Measurements from ENCODE around the gene RGS10. TPM values are rescaled to one million over a fixed set of nuclear protein-coding genes. Genes with fewer than 3 reads are reported as not detected.
"Not testable (repeated sequence)": the region's sequence is repeated elsewhere in the genome, so short reads cannot be mapped to it uniquely, and the experiment has no call there.

Gene RGS10
- total RNA-seq, 1 donor: 35.4 TPM

DNA sequence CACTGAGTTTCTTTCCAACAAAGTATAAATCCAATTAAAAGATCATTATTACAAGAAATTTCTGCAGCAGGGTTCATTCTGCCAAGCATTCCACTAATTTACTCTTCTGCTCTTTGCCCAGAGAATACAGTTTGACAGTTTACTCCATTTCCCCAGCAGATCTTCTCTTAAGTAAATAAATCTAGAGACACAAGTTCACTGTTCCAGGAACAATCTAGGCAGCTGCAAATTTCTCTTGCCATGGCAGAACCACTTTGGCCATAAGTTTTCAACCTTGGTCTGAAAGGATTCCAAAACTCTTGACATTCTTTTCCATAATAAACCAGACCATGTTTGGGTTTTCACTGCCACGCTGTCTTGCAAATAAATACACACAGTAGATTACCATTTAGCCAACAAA lies 11.5 kb downstream of the RGS10 start:
- no peak overlapping the region for H3K4me3 ChIP-seq (ENCODE audit: low read depth, low read length)
- no peak for TF ChIP-seq CTCF (IDR thresholded peaks at IDR 0.05; ENCODE audit: insufficient read depth, low read depth, low read length)
- peak; percentile 54 for DNase-seq (ENCODE audit: low read depth)

DNA sequence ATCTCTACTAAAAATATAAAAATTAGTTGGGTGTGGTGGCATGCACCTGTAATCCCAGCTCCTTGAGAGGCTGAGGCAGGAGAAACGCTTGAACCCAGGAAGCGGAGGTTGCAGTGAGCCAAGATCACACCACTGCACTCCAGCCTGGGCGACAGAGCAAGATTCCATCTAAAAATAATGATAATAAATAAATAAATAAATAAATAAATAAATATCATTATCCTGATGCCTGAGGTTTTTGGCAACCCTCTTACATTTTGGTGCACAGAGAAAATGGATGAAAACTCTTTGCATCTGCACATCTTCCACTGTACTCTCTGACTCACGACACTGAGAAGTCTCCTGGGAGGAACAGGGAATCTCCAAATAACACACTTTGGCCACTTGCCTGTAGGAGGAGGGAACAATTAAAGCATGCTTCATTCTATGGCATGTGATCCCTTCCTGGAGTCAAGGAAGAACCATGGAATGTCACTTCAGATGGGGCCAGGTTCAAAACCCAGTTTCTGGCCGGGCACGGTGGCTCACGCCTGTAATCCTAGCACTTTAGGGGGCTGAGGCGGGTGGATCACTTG lies 13.8 kb downstream of the RGS10 start:
- H3K4me3 ChIP-seq (ENCODE audit: low read depth, low read length): not testable (repeated sequence)
- DNase-seq (ENCODE audit: low read depth): peak; percentile 71

DNA sequence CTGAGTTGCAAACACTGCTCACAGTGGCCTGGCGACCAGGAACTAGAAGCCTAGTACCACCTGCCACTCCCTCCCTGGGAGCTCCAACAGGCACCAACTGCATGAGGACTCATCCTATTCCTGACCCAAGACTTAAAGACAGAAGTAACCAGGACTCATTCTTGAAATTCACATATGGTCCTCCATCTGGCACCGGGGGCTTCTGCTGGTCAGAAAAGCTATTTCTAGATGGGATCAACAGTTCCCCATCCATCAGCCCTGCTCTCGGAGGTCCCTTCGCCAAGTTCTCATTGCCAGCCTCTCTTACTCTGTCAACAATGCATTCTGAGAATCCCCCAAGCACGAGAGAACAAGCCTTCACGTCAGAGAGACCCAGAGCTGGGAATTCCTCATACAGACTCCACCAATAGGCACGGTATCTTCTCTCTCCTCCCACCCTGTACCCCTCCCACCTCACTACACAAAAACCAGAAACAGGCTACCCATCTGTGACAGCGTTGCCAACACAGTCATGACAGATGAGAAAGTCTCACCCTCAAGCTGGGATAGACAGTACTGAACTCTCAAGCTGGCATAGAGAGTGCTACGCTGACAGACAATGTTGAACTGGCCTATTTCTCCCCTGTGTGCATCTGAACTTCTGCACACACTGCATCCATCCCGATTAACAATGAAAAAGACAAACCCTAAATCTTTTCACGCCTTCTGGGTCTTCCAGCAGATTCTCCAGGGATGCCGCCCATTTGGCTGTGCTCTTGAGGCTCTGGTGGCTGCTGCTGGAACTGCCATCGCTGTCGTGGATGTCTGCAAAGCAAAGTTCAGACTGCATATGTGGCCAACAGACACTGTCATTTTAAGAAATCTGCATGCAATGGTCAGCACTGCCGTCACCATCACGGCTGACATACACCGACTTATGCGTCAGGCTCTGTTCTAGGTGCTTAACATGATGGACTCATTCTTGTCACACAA lies 15.6 kb downstream of the RGS10 start:
- DNase-seq (ENCODE audit: low read depth): no peak
- H3K4me3 ChIP-seq (ENCODE audit: low read depth, low read length): no peak overlapping the region
- peak; percentile 12 for TF ChIP-seq CTCF (IDR thresholded peaks at IDR 0.05; ENCODE audit: insufficient read depth, low read depth, low read length)

DNA sequence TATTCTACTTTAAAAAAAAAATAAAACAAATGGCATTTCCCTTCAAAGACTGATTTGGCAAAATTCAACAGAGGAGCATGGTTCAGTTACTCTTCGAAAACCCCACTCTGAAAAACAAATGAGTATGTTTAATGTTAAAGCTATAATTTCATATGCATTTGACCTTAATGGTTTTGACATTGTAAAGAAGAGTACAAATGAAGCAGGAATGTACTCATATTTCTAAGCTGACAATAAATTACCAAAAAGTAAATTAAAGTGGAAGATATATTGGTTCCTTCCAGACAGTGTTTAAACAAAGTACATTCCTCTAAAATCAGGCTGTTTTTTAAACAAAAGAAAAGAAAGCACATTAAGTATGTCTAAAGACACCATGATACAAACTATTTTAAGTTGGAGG lies 16.4 kb downstream of the RGS10 start:
- TF ChIP-seq CTCF (IDR thresholded peaks at IDR 0.05; ENCODE audit: insufficient read depth, low read depth, low read length): no peak
- H3K4me3 ChIP-seq (ENCODE audit: low read depth, low read length): no peak overlapping the region
- DNase-seq (ENCODE audit: low read depth): peak; percentile 25

GRCh38 chr10:119525116-119525515 lies 17.4 kb downstream of the RGS10 start:
- H3K4me3 ChIP-seq (ENCODE audit: low read depth, low read length): no peak overlapping the region
- DNase-seq (ENCODE audit: low read depth): no peak
- no peak for TF ChIP-seq CTCF (IDR thresholded peaks at IDR 0.05; ENCODE audit: insufficient read depth, low read depth, low read length)

- H3K4me3 ChIP-seq (ENCODE audit: low read depth, low read length): no peak overlapping the region
- DNase-seq (ENCODE audit: low read depth): no peak
- no peak for TF ChIP-seq CTCF (IDR thresholded peaks at IDR 0.05; ENCODE audit: insufficient read depth, low read depth, low read length)
These were observed 17.8 kb downstream of the RGS10 start for GRCh38 chr10:119524720-119525070.

DNA sequence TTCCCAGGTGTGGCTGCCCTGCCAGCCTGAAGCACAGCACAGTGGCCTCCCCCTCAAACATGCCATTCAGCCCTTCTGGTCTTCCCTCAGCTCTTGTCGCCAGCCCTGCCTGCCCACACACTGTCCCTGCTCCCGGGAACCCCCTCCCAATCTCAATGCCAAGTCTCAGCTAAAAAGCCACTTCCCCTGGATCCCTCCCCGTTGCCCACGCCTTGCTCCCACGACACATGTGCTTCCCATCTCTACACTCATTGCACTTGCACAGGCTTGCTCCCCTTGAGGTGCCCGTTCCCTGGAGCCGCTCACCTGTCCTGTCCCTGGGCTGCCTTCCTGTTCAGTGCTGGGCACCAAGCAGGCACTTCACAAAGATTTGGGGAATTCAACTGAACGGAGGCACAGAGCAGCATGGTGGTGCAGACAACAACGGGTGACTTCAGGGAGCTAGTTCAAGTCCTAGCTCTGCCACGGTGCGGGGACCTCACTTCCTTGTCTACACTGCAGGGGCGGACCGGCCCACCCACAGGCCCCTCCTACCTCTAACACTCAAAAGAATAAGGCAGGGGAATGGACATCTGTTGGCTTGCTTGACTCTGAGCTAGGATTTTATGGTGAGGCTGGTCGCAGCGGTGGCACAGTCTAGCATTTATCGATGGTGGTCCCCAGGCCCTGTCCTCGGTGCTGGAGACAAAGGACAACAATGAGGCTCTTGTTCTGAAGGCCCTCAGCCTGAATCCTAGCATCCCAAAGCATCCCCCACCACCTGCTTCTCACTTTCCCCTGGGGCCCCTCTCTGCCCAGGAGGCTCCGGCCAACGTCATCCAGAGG lies 18.4 kb downstream of the RGS10 start:
- no peak overlapping the region for H3K4me3 ChIP-seq (ENCODE audit: low read depth, low read length)
- DNase-seq (ENCODE audit: low read depth): no peak
- no peak for TF ChIP-seq CTCF (IDR thresholded peaks at IDR 0.05; ENCODE audit: insufficient read depth, low read depth, low read length)

All from fibroblast of villous mesenchyme (primary cell).